ENCODE data around the gene CGB7.
"Not testable (repeated sequence)": the region's sequence is repeated elsewhere in the genome, so short reads cannot be mapped to it uniquely, and the experiment has no call there.

CGB7 gene

GRCh38 chr19:49057636-49058234 lies at the start of gene CGB7:
TSS of gene CGB7 (minus strand) at chr19:49057749. CDS start at chr19:49055375, 2,374 bp downstream.
- no peak for DNase-seq

- no peak for DNase-seq
Measured at GRCh38 chr19:49106648-49107135, 49.1 kb upstream of the CGB7 start.

GRCh38 chr19:49104229-49104864 lies 46.8 kb upstream of the CGB7 start:
- DNase-seq: no peak

GRCh38 chr19:49103331-49104085 lies 46.0 kb upstream of the CGB7 start:
- no peak for DNase-seq

GRCh38 chr19:49102303-49102702 lies 44.8 kb upstream of the CGB7 start:
- no peak for DNase-seq

- no peak for DNase-seq
Measured at GRCh38 chr19:49101160-49101559, 43.6 kb upstream of the CGB7 start.

GRCh38 chr19:49098795-49099194 lies 41.2 kb upstream of the CGB7 start:
- no peak for DNase-seq

- peak; percentile 57 for DNase-seq
Measured at GRCh38 chr19:49097453-49098288, 40.1 kb upstream of the CGB7 start.

- DNase-seq: no peak
Measured at GRCh38 chr19:49094505-49095482, 37.2 kb upstream of the CGB7 start.

- DNase-seq: no peak
Measured at GRCh38 chr19:49092686-49093085, 35.1 kb upstream of the CGB7 start.

- DNase-seq: no peak
Measured at GRCh38 chr19:49091391-49092038, 34.0 kb upstream of the CGB7 start.

- DNase-seq: no peak
Measured at GRCh38 chr19:49086296-49086695, 28.7 kb upstream of the CGB7 start.

GRCh38 chr19:49085868-49086232 lies 28.3 kb upstream of the CGB7 start:
- no peak for DNase-seq

- peak; percentile 96 for DNase-seq
Measured at GRCh38 chr19:49085020-49085867, 27.7 kb upstream of the CGB7 start, which contains the start of gene SNRNP70. TSS of gene SNRNP70 (plus strand) at chr19:49085451. CDS start at chr19:49086415, 964 bp downstream.

GRCh38 chr19:49084206-49085019 lies 26.9 kb upstream of the CGB7 start:
- no peak for DNase-seq

- DNase-seq: no peak
Measured at GRCh38 chr19:49081273-49081672, 23.7 kb upstream of the CGB7 start.

- no peak for DNase-seq
Measured at GRCh38 chr19:49080392-49080791, 22.8 kb upstream of the CGB7 start.

- not testable (repeated sequence) for DNase-seq
Measured at GRCh38 chr19:49074869-49075268, 17.3 kb upstream of the CGB7 start.

Measured in NCI-H1048 (cell line).